Measurements from ENCODE around the gene EFNA3.

The EFNA3 gene

DNA sequence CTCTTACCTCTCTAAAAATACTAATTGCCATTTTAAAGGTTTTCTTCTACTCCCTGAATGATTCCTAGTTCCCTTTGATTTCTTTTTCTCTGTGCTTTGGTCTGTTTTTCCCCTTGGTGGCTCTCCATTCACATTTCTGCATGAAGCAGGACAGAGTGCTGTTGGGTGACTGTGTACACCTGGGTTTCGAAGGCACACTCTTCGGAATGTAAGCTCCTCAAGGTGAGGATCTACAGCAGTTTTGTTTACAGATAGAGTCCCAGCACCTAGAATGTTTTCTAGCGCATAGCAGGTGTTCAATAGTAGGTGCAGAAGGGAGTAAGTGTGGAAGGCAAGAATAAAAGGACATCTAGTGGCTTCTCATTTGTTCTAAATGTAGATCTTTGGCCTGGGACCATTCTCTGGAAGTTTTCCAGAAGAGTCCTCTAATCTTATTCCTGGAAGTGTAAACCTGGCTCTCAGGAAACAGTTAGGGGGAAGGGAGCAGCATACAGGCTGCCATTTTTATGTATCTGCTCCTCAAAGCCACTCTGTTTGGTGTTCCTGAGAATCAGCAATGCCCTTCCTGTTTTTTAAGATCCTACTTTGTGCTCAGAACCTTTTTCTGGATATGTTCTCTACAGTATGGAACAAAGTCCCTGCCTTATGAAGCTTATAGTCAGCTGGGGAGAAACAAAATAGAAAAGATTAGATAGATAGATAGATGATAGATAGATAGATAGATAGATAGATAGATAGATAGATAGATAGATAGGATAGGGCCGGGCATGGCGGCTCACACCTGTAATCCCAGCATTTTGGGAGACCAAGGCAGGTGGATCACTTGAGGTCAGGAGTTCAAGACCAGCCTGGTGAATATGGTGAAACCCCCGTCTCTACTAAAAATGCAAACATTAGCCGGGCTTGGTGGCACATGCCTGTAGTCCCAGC lies 26.2 kb downstream of the EFNA3 start:
- H3K27me3 ChIP-seq (ENCODE audit: low read length), result no peaks in the 10 kb centered on the region
- no peaks in the 10 kb centered on the region for H3K36me3 ChIP-seq (ENCODE audit: low read length)
- no peaks in the 10 kb centered on the region for H3F3A ChIP-seq (ENCODE audit: insufficient read depth)
- no peaks in the 10 kb centered on the region for H3K9me3 ChIP-seq (ENCODE audit: insufficient read depth, low read length)
- H3K4me2 ChIP-seq (ENCODE audit: low read depth, low read length, poor library complexity, severe bottlenecking), result no peak overlapping the region
- H3K4me3 ChIP-seq (ENCODE audit: insufficient read depth, low read length, poor library complexity, severe bottlenecking), result no peak overlapping the region
- no peak overlapping the region for H3K27ac ChIP-seq (ENCODE audit: low read depth, low read length)
- no peaks in the 10 kb centered on the region for H3K9me2 ChIP-seq (replicated peaks; ENCODE audit: insufficient read depth, low read length)
- TF ChIP-seq, protein P1, sequence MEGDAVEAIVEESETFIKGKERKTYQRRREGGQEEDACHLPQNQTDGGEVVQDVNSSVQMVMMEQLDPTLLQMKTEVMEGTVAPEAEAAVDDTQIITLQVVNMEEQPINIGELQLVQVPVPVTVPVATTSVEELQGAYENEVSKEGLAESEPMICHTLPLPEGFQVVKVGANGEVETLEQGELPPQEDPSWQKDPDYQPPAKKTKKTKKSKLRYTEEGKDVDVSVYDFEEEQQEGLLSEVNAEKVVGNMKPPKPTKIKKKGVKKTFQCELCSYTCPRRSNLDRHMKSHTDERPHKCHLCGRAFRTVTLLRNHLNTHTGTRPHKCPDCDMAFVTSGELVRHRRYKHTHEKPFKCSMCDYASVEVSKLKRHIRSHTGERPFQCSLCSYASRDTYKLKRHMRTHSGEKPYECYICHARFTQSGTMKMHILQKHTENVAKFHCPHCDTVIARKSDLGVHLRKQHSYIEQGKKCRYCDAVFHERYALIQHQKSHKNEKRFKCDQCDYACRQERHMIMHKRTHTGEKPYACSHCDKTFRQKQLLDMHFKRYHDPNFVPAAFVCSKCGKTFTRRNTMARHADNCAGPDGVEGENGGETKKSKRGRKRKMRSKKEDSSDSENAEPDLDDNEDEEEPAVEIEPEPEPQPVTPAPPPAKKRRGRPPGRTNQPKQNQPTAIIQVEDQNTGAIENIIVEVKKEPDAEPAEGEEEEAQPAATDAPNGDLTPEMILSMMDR (IDR thresholded peaks at IDR 0.05; ENCODE audit: insufficient read depth, low read length, poor library complexity, severe bottlenecking), result no peak
- no peak overlapping the region for H2AFZ ChIP-seq (ENCODE audit: low read depth, low read length, severe bottlenecking)
- H3K9ac ChIP-seq (ENCODE audit: low read length), result no peak overlapping the region
- H4K20me1 ChIP-seq (ENCODE audit: low read depth, low read length), result no peaks in the 10 kb centered on the region
- no peaks in the 10 kb centered on the region for H3K79me2 ChIP-seq (ENCODE audit: insufficient read depth, low read length)

DNA sequence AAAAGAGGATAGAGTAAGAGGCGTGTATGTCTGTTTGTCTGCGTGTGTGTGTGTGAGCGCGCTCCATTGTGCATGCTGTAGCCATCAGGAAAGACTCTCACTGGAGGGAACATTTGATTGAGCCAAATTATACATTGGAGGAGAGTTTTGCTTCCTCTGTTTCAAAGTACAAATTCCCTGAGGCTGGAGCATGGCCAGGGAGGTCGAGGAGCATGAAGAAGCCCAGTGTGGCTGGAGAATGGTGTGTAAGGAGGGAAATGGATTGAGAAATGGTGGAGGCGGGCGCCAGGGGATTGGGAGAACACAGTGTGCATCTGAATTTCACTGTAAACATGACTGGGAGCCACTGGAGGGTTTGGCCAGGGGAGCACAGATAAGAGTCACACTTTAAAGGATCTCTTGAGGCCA lies 27.0 kb downstream of the EFNA3 start:
- no peaks in the 10 kb centered on the region for H3K9me2 ChIP-seq (replicated peaks; ENCODE audit: insufficient read depth, low read length)
- H2AFZ ChIP-seq (ENCODE audit: low read depth, low read length, severe bottlenecking), result no peak overlapping the region
- no peak overlapping the region for H3K4me2 ChIP-seq (ENCODE audit: low read depth, low read length, poor library complexity, severe bottlenecking)
- no peak overlapping the region for H3K4me3 ChIP-seq (ENCODE audit: insufficient read depth, low read length, poor library complexity, severe bottlenecking)
- H3K9ac ChIP-seq (ENCODE audit: low read length), result no peak overlapping the region
- no peaks in the 10 kb centered on the region for H3K36me3 ChIP-seq (ENCODE audit: low read length)
- H3F3A ChIP-seq (ENCODE audit: insufficient read depth), result no peaks in the 10 kb centered on the region
- H4K20me1 ChIP-seq (ENCODE audit: low read depth, low read length), result no peaks in the 10 kb centered on the region
- H3K9me3 ChIP-seq (ENCODE audit: insufficient read depth, low read length), result no peaks in the 10 kb centered on the region
- no peaks in the 10 kb centered on the region for H3K79me2 ChIP-seq (ENCODE audit: insufficient read depth, low read length)
- no peaks in the 10 kb centered on the region for H3K27me3 ChIP-seq (ENCODE audit: low read length)
- TF ChIP-seq, protein P1 (IDR thresholded peaks at IDR 0.05; ENCODE audit: insufficient read depth, low read length, poor library complexity, severe bottlenecking), result no peak
- no peak for TF ChIP-seq EZH2phosphoT487 (conservative IDR thresholded peaks at IDR 0.05; ENCODE audit: low read length)
- no peak overlapping the region for H3K27ac ChIP-seq (ENCODE audit: low read depth, low read length)

DNA sequence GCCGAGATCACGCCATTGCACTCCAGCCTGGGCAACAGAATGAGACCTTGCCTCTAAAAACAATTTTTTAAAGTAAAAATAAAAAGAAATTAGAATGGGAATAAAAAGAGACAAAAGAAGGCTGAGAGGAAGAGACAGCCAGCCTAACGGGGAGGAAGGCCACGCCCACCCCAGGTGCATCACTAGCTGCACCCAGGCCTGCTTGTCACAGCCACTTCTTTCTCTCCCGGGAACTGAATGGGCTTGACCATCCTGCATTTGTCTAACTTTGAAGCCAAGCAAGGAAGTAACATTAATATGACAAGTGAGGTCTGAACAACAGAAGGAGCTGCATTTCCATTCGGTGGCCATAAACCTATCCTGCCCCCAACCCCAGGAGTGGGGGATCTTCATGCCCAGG lies 28.2 kb downstream of the EFNA3 start:
- Histone ChIP-seq H3K9me2 (replicated peaks; ENCODE audit: insufficient read depth, low read length) (no peaks in the 10 kb centered on the region), H3K4me2 (ENCODE audit: low read depth, low read length, poor library complexity, severe bottlenecking) (no peak overlapping the region), H3K4me3 (ENCODE audit: insufficient read depth, low read length, poor library complexity, severe bottlenecking) (no peak overlapping the region), H3K9ac (ENCODE audit: low read length) (no peak overlapping the region), H3F3A (ENCODE audit: insufficient read depth) (no peaks in the 10 kb centered on the region), H3K36me3 (ENCODE audit: low read length) (no peaks in the 10 kb centered on the region), H3K79me2 (ENCODE audit: insufficient read depth, low read length) (no peaks in the 10 kb centered on the region), H3K27me3 (ENCODE audit: low read length) (no peaks in the 10 kb centered on the region), H2AFZ (ENCODE audit: low read depth, low read length, severe bottlenecking) (no peak overlapping the region), H3K27ac (ENCODE audit: low read depth, low read length) (no peak overlapping the region), H4K20me1 (ENCODE audit: low read depth, low read length) (no peaks in the 10 kb centered on the region), H3K9me3 (ENCODE audit: insufficient read depth, low read length) (no peaks in the 10 kb centered on the region)
- TF ChIP-seq, protein P1 (IDR thresholded peaks at IDR 0.05; ENCODE audit: insufficient read depth, low read length, poor library complexity, severe bottlenecking), result no peak
- no peak for TF ChIP-seq EZH2phosphoT487 (conservative IDR thresholded peaks at IDR 0.05; ENCODE audit: low read length)

Data from SU-DHL-6 (cell line).